Measurements from ENCODE around the gene KIF6. TPM values are rescaled to one million over a fixed set of nuclear protein-coding genes. Genes with fewer than 3 reads are reported as not detected.

Gene KIF6
- polyA plus RNA-seq, 2 of the 4 experiments (the other 2 are of a cell fraction): 0.05 to 0.39 TPM

- 31% methylated on average over 4 of the region's 4 CpGs for WGBS (ENCODE audit: missing lambda C conversion rate)
- Histone ChIP-seq H3K4me1 (no peaks in the 10 kb centered on the region), H3K4me2 (no peak overlapping the region), H3K27ac (no peak overlapping the region), H3K9me3 (no peaks in the 10 kb centered on the region), H3K4me3 (no peak overlapping the region)
- ATAC-seq (no peak), FAIRE-seq (no peak), DNase-seq (ENCODE audit: low read depth in 1 of 2, low spot score in 1 of 2) (no peak)
- ChIA-PET CTCF (no interaction called here), POLR2A (no interaction called here)
- TF ChIP-seq HOXB5 (CRISPR knock-in tag; IDR thresholded peaks at IDR 0.05) (no peak), POLR2AphosphoS2 (conservative IDR thresholded peaks at IDR 0.05; ENCODE audit: low read length) (no peak), ZSCAN20 (CRISPR knock-in tag; IDR thresholded peaks at IDR 0.05) (no peak), HEYL (CRISPR knock-in tag; IDR thresholded peaks at IDR 0.05) (no peak), KDM5A (IDR thresholded peaks at IDR 0.05) (no peak), BCL3 (IDR thresholded peaks at IDR 0.05) (no peak), CBX8 (IDR thresholded peaks at IDR 0.05) (no peak), PHF8 (IDR thresholded peaks at IDR 0.05; ENCODE audit: borderline replicate concordance, low read depth) (no peak), JUN (IDR thresholded peaks at IDR 0.05) (no peak), RCOR1 (IDR thresholded peaks at IDR 0.05; ENCODE audit: low read depth, low read length) (no peak), FOSB (CRISPR knock-in tag; IDR thresholded peaks at IDR 0.05) (no peak), SREBF2 (IDR thresholded peaks at IDR 0.05) (no peak)
Measured at GRCh38 chr6:39602601-39603519, 122.3 kb downstream of the KIF6 start.

- WGBS (ENCODE audit: missing lambda C conversion rate): 1% methylated on average over 2 of the region's 2 CpGs
- no peak overlapping the region for H3K4me3 ChIP-seq
- DNase-seq (ENCODE audit: low read depth in 1 of 2, low spot score in 1 of 2) (no peak), ATAC-seq (no peak), FAIRE-seq (no peak)
- TF ChIP-seq USF2 (IDR thresholded peaks at IDR 0.05) (no peak), RARB (CRISPR knock-in tag; IDR thresholded peaks at IDR 0.05) (no peak), MAZ (IDR thresholded peaks at IDR 0.05; ENCODE audit: borderline replicate concordance, low read depth, low read length) (no peak), TP53 (CRISPR knock-in tag; IDR thresholded peaks at IDR 0.05) (no peak), MAX (IDR thresholded peaks at IDR 0.05) (no peak), RNF2 (IDR thresholded peaks at IDR 0.05; ENCODE audit: borderline replicate concordance, low read depth) (no peak), ZC3H11A (IDR thresholded peaks at IDR 0.05) (no peak), FOSB (CRISPR knock-in tag; IDR thresholded peaks at IDR 0.05) (no peak), FOXS1 (CRISPR knock-in tag; IDR thresholded peaks at IDR 0.05) (no peak), RFX5 (IDR thresholded peaks at IDR 0.05) (no peak), JUNB (IDR thresholded peaks at IDR 0.05) (no peak), SMC3 (IDR thresholded peaks at IDR 0.05) (no peak)
- no peaks in the 10 kb centered on the region for H3K9me3 ChIP-seq
- H3K27ac ChIP-seq: no peak overlapping the region
- CTCF ChIA-PET: no interaction called here
- POLR2A ChIA-PET: no interaction called here
- H3K4me1 ChIP-seq: no peaks in the 10 kb centered on the region
- H3K4me2 ChIP-seq: no peak overlapping the region
Measured at GRCh38 chr6:39599973-39600372, 125.2 kb downstream of the KIF6 start.

GRCh38 chr6:39599341-39599740 is 125.9 kb downstream of the KIF6 start:
- H3K4me3 ChIP-seq: no peak overlapping the region
- POLR2A ChIA-PET: no interaction called here
- H3K27ac ChIP-seq: no peak overlapping the region
- FAIRE-seq (no peak), ATAC-seq (no peak), DNase-seq (ENCODE audit: low read depth in 1 of 2, low spot score in 1 of 2) (no peak)
- H3K9me3 ChIP-seq: no peaks in the 10 kb centered on the region
- H3K4me2 ChIP-seq: no peak overlapping the region
- no peaks in the 10 kb centered on the region for H3K4me1 ChIP-seq
- CTCF ChIA-PET: no interaction called here
- WGBS (ENCODE audit: missing lambda C conversion rate): 36% methylated on average over 2 of the region's 2 CpGs
- no peak for TF ChIP-seq HMGXB4 (CRISPR knock-in tag; IDR thresholded peaks at IDR 0.05; ENCODE audit: borderline replicate concordance)
- TF ChIP-seq CEBPB (IDR thresholded peaks at IDR 0.05): no peak
- no peak for TF ChIP-seq USF2 (IDR thresholded peaks at IDR 0.05)
- no peak for TF ChIP-seq BHLHE40 (IDR thresholded peaks at IDR 0.05; ENCODE audit: low read depth, low read length)
- no peak for TF ChIP-seq CHD2 (IDR thresholded peaks at IDR 0.05; ENCODE audit: low read length, partially characterized antibody)
- no peak for TF ChIP-seq JUNB (IDR thresholded peaks at IDR 0.05)
- no peak for TF ChIP-seq CTCF (IDR thresholded peaks at IDR 0.05)
- TF ChIP-seq SMC3 (IDR thresholded peaks at IDR 0.05): no peak
- TF ChIP-seq TFCP2L1 (CRISPR knock-in tag; IDR thresholded peaks at IDR 0.05): no peak
- TF ChIP-seq HOXB5 (CRISPR knock-in tag; IDR thresholded peaks at IDR 0.05): no peak

Measured in A549 (cell line).